HEK293 (cell line): ENCODE results near the gene LARGE1.
A peak's percentile ranks its signal among the peaks of the same experiment; 100 is the strongest.

Source experiments
- CTCF ChIA-PET: fragments of 350-600 bp; formaldehyde crosslinking; extraction: SDS; loops from one replicate; lab custom pipeline; 2021; ENCODE audit warnings: antibody characterized with exemption; lab: Yijun Ruan, JAX
- POLR2A ChIA-PET: fragments of 300-600 bp; formaldehyde crosslinking; extraction: SDS; loops from one replicate; lab custom pipeline; 2020; ENCODE audit warnings: antibody characterized with exemption, inconsistent platforms; lab: Yijun Ruan, JAX
- H3K27ac ChIP-seq: fragments of 200-500 bp; sonication (Bioruptor generic); 2 replicates; pipeline ENCODE4 v1.5.1; 2014; ENCODE audit warnings: low read depth, low read length, control low read depth, inconsistent platforms; ENCODE audit errors: extremely low read depth
- H3K36me3 ChIP-seq, 2 experiments: fragments of 200-500 bp in 1 of 2; sonication (Bioruptor generic) in 1 of 2; 1 replicate in 1 of 2; 2 replicates in 1 of 2; pipeline ENCODE4 v1.5.1; 2014 to 2017; ENCODE audit warnings: inconsistent platforms in 2 of 2, low read length in 2 of 2; ENCODE audit not compliant: control insufficient read depth in 2 of 2, insufficient read depth in 1 of 2
- H3K4me1 ChIP-seq: fragments of 200-500 bp; sonication (Bioruptor generic); 2 replicates; pipeline ENCODE4 v1.5.1; 2014; ENCODE audit warnings: mild to moderate bottlenecking, low read length, inconsistent platforms; ENCODE audit not compliant: control insufficient read depth, insufficient read depth
- H3K4me3 ChIP-seq: 2 replicates; pipeline ENCODE4 v1.5.1; 2011; ENCODE audit warnings: low read depth, mild to moderate bottlenecking, control low read depth, low read length, moderate library complexity
- H3K9me3 ChIP-seq: fragments of 200-500 bp; sonication (Bioruptor generic); 2 replicates; pipeline ENCODE4 v1.5.1; 2014; ENCODE audit warnings: low read depth, low read length, inconsistent platforms; ENCODE audit not compliant: control insufficient read depth, insufficient read depth
- MEIS1 ChIP-seq: sonication (generic); formaldehyde crosslinking; IDR thresholded peaks from 2 replicates; pipeline ENCODE4 v1.8.1; 2022; ENCODE audit warnings: missing genetic modification reagents, mild to moderate bottlenecking, borderline replicate concordance
- YY2 ChIP-seq: fragments of 450-650 bp; formaldehyde crosslinking; IDR thresholded peaks from 2 replicates; pipeline ENCODE4 v1.5.1; 2016; ENCODE audit warnings: missing biosample characterization, missing genetic modification characterization
- ZFP37 ChIP-seq: fragments of 450-650 bp; formaldehyde crosslinking; IDR thresholded peaks from 2 replicates; pipeline ENCODE4 v1.5.1; 2016; ENCODE audit warnings: missing biosample characterization, missing genetic modification characterization
- ZIC2 ChIP-seq: fragments of 450-650 bp; formaldehyde crosslinking; IDR thresholded peaks from 2 replicates; pipeline ENCODE4 v1.5.1; 2016; ENCODE audit warnings: missing biosample characterization, missing genetic modification characterization
- ZNF157 ChIP-seq: fragments of 450-650 bp; formaldehyde crosslinking; IDR thresholded peaks from 2 replicates; pipeline ENCODE4 v1.5.1; 2016; ENCODE audit warnings: missing biosample characterization, missing genetic modification characterization
- ZNF175 ChIP-seq: fragments of 450-650 bp; formaldehyde crosslinking; IDR thresholded peaks from 2 replicates; pipeline ENCODE4 v1.5.1; 2016; ENCODE audit warnings: missing biosample characterization, missing genetic modification characterization
- ZNF23 ChIP-seq: fragments of 450-650 bp; formaldehyde crosslinking; IDR thresholded peaks from 2 replicates; pipeline ENCODE4 v1.5.1; 2016; ENCODE audit warnings: missing biosample characterization, missing genetic modification characterization, borderline replicate concordance
- ZNF292 ChIP-seq: fragments of 450-650 bp; formaldehyde crosslinking; IDR thresholded peaks from 2 replicates; pipeline ENCODE4 v1.5.1; 2016; ENCODE audit warnings: low read depth, missing biosample characterization, missing genetic modification characterization, borderline replicate concordance
- ZNF391 ChIP-seq: fragments of 450-650 bp; formaldehyde crosslinking; IDR thresholded peaks from 2 replicates; pipeline ENCODE4 v1.5.1; 2016; ENCODE audit warnings: low read depth, missing biosample characterization, missing genetic modification characterization, borderline replicate concordance
- ZNF501 ChIP-seq: fragments of 450-650 bp; formaldehyde crosslinking; IDR thresholded peaks from 2 replicates; pipeline ENCODE4 v1.5.1; 2016; ENCODE audit warnings: missing biosample characterization, missing genetic modification characterization
- ZNF514 ChIP-seq: fragments of 450-650 bp; formaldehyde crosslinking; IDR thresholded peaks from 2 replicates; pipeline ENCODE4 v1.5.1; 2016; ENCODE audit warnings: missing biosample characterization, missing genetic modification characterization
- ZNF623 ChIP-seq: fragments of 450-650 bp; formaldehyde crosslinking; IDR thresholded peaks from 2 replicates; pipeline ENCODE4 v1.5.1; 2016; ENCODE audit warnings: missing biosample characterization, missing genetic modification characterization
- ZNF624 ChIP-seq: fragments of 450-650 bp; formaldehyde crosslinking; IDR thresholded peaks from 2 replicates; pipeline ENCODE4 v1.5.1; 2017; ENCODE audit warnings: missing biosample characterization, missing genetic modification characterization
- ZNF626 ChIP-seq: fragments of 450-650 bp; sonication (Bioruptor Pico); formaldehyde crosslinking; IDR thresholded peaks from 2 replicates; pipeline ENCODE4 v1.5.1; 2018; ENCODE audit warnings: missing biosample characterization, missing genetic modification characterization, inconsistent platforms
- ZNF776 ChIP-seq: fragments of 450-650 bp; formaldehyde crosslinking; IDR thresholded peaks from 2 replicates; pipeline ENCODE4 v1.5.0; 2017; ENCODE audit warnings: missing biosample characterization, missing genetic modification characterization, borderline replicate concordance
- ZNF843 ChIP-seq: fragments of 450-650 bp; formaldehyde crosslinking; IDR thresholded peaks from 2 replicates; pipeline ENCODE4 v1.5.1; 2016; ENCODE audit warnings: missing biosample characterization, missing genetic modification characterization
- TF ChIP-seq, protein P1 (sequence below): fragments of 450-650 bp; IDR thresholded peaks from 2 replicates; pipeline ENCODE4 v1.5.1; 2018; ENCODE audit warnings: missing biosample characterization, mild to moderate bottlenecking, missing genetic modification characterization

LARGE1 gene

DNA sequence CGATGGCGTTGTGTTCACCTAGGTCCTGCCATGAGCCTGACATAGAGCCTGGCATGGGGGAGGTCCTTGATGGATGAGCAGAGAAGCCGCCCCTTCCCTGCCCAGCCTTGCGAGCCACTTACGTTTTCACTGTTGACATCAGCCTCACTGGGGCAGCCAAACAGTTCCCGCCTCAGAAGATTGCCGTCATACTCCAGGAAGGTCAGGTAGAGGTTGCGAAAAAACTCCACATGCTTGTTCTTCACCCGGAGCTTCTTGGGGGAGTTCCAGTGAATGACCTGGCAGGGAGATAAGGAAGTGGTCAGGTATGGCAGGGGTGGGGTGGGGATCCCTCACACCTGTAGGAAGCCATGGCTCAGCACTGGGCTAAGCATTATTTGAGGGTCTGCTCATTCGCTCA is 582.8 kb downstream of the LARGE1 start (continued):
- TF ChIP-seq ZNF175 (tag by site-specific recombination) (no peak), ZNF514 (tag by site-specific recombination) (no peak), ZFP37 (tag by site-specific recombination) (no peak), ZNF624 (tag by site-specific recombination) (no peak)

DNA sequence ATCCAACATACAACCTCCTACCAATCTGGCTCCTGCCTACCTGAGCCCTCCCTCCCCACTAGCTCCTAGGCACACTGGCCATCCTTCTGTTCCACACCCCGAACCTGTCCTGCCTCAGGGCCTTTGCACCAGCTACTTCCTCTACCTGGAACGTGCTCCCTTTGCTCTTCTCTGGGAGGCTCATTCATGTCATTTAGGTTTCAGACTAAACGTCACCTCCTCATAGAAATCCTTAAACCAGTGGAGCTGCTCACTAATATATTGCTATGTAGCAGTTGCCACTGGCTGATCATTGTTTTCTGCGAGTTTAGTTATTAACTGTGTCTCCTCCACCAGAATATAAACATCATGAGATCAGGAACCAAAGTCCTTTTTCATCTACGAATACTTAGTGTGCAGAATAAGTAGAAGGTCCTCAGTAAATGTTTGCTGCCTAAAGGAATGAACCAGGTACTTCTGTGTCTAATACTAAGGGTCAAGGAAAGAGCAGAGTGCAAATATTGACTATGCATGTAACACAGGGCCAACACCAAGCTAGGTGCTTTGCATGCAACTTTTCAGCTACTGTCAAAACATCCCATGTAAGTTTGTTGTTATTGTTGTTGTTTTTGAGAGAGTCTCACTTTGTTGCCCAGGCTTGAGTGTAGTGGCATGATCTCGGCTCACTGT is 584.5 kb downstream of the LARGE1 start:
- Histone ChIP-seq H3K9me3 (no peaks in the 10 kb centered on the region), H3K36me3 (peaks cover 0 to 11% of the 10 kb centered on the region in 2 experiments; a peak in 2 of 3 replicates), H3K4me3 (no peak overlapping the region), H3K4me1 (0 out of 2 replicates have a peak, but pooled peaks cover 2% of the 10 kb centered on the region), H3K27ac (no peak overlapping the region)
- TF ChIP-seq ZNF623 (tag by site-specific recombination) (peak; percentile 79), YY2 (tag by site-specific recombination) (no peak), ZNF626 (tag by site-specific recombination) (no peak)
- POLR2A ChIA-PET, result no interaction called here
- CTCF ChIA-PET, result no interaction called here

DNA sequence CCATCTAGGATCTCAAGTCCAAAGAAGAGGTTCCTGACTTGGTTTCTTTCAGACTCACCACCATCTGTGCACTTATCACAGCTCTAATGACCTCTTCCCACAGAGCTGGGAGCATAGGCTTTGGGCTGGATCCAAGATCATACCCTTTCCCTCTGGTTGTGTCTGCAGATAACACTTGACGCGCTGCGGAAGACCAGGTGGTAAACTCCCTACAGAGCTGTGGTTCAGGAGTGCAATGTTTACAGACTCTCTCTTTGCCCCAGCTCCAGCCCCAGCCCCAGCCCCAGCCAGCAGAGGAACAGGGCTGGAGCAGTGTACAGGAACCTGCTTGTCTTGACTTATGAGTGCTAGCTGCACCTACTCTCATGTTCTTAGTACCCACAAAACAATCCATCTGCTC is 587.7 kb downstream of the LARGE1 start:
- ChIA-PET POLR2A (no interaction called here), CTCF (interaction anchor here (0.6 kb wide), 2 partner anchors 10 to 13 kb away, joined by 4 read pairs; no protein-coding TSS in a partner anchor)
- TF ChIP-seq ZIC2 (tag by site-specific recombination) (peak; percentile 7; the same call in 1 of the 2 replicates), ZNF501 (no peak)
- Histone ChIP-seq H3K4me3 (no peak overlapping the region), H3K9me3 (no peaks in the 10 kb centered on the region), H3K36me3 (peaks cover 0 to 10% of the 10 kb centered on the region in 2 experiments; a peak in 2 of 3 replicates), H3K27ac (no peak overlapping the region), H3K4me1 (0 out of 2 replicates have a peak, but pooled peaks cover 2% of the 10 kb centered on the region)

DNA sequence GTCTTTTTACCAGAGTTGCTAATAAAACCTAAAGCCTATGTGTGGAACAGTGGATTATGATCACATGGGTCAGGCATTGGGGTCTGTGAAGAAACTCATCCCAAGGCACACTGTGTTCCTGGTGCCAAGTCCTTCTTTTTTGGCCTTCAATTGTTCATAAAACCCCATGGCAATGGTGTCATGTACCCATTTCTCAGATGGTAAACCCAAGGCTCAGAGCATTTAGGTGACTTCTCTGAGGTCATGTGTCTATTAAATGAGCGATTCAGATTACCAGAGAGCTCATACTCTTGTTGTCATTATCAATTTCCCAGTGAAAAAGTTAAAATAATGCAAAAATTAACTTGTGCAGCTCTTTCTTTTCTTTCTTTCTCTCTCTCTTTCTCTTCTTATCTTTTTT is 589.3 kb downstream of the LARGE1 start:
- TF ChIP-seq ZNF23 (tag by site-specific recombination) (no peak), ZNF843 (tag by site-specific recombination) (no peak), ZNF391 (tag by site-specific recombination) (no peak), ZNF776 (tag by site-specific recombination) (no peak)
- TF ChIP-seq, protein P1, sequence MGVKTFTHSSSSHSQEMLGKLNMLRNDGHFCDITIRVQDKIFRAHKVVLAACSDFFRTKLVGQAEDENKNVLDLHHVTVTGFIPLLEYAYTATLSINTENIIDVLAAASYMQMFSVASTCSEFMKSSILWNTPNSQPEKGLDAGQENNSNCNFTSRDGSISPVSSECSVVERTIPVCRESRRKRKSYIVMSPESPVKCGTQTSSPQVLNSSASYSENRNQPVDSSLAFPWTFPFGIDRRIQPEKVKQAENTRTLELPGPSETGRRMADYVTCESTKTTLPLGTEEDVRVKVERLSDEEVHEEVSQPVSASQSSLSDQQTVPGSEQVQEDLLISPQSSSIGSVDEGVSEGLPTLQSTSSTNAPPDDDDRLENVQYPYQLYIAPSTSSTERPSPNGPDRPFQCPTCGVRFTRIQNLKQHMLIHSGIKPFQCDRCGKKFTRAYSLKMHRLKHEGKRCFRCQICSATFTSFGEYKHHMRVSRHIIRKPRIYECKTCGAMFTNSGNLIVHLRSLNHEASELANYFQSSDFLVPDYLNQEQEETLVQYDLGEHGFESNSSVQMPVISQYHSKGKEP (tag by site-specific recombination), result no peak
- CTCF ChIA-PET, result interaction anchor here (0.7 to 0.8 kb wide), 2 partner anchors 36 to 1483 kb away, joined by 3 read pairs; no protein-coding TSS in a partner anchor
- 0 out of 2 replicates have a peak, but pooled peaks cover 2% of the 10 kb centered on the region for H3K4me1 ChIP-seq
- H3K9me3 ChIP-seq, result no peaks in the 10 kb centered on the region
- H3K27ac ChIP-seq, result no peak overlapping the region
- POLR2A ChIA-PET, result no interaction called here
- peaks cover 0 to 5% of the 10 kb centered on the region in 2 experiments; a peak in 2 of 3 replicates for H3K36me3 ChIP-seq
- H3K4me3 ChIP-seq, result no peak overlapping the region

DNA sequence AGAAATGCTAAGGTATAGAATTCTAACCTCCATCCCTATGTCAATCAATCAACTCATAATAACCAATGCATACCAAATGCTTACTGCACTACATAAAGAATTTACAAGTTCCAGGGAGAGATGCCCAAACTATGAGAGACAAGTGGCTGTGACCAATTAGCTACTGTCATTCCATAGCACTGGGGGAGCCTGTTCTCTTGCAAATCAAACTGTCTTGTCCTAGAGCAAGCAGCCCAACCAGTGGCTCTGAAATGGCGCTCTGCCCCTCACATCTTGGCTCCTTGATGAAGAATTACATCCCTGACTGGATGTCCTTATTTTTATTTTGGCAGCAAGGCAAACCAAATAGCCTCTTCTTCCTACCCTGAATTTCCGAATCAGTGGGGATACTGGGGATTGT is 589.7 kb downstream of the LARGE1 start:
- TF ChIP-seq ZNF157 (tag by site-specific recombination), result no peak
- no peak for TF ChIP-seq ZNF292
- no peak for TF ChIP-seq MEIS1 (CRISPR knock-in tag)
- ChIA-PET POLR2A (interaction anchor here (0.6 kb wide), 1 partner anchor 225 kb away, joined by 3 read pairs; no protein-coding TSS in a partner anchor), CTCF (interaction anchor here (0.6 to 0.8 kb wide), 3 partner anchors 36 to 1483 kb away, joined by 3 read pairs; no protein-coding TSS in a partner anchor)
- Histone ChIP-seq H3K4me3 (no peak overlapping the region), H3K27ac (no peak overlapping the region), H3K9me3 (no peaks in the 10 kb centered on the region), H3K4me1 (0 out of 2 replicates have a peak, but pooled peaks cover 2% of the 10 kb centered on the region), H3K36me3 (no peaks in the 10 kb centered on the region; a peak in 1 of 3 replicates)
